Stimulated activated CD4-positive, alpha-beta T cell treated with anti-CD3 and anti-CD28 coated beads, Interleukin-2, amount 100 ng/mL, for 4 hours (primary cell): ENCODE results near the gene NEUROD4.

Experiments
- DNase-seq: peaks from one replicate; pipeline ENCODE4 v3.0.0-alpha.2; 2020; ENCODE audit warnings: low read depth

NEUROD4 gene

DNA sequence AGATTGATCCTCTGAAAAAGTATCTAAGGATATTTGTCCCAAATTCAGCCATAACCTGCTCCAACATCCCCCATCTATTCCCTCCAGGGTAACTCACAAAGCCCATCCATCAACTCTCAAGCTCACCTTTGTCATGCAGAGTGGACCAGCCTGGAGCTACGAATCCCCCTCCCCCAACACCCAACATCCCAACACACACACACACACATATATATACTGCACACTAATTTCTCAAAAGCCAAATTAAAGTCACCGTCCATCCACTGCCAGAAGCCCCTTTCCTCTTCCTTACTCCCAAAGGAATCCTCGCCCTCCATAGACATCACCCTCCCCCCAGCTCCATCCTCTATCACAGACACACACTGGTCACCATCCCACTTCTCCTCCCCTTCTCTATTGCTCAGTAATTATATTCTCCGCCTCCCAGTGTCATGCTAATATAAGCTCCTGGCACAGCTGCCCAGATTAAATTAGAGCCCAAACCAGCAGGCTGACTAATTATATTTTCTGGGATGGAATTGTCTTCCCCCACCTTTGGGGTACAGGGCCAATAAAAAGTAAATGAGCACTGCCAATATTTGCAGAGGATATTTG, 21.7 kb upstream of the NEUROD4 start:
- no peak for DNase-seq

GRCh38 chr12:54998958-54999510, 20.7 kb upstream of the NEUROD4 start:
- DNase-seq, result no peak

DNA sequence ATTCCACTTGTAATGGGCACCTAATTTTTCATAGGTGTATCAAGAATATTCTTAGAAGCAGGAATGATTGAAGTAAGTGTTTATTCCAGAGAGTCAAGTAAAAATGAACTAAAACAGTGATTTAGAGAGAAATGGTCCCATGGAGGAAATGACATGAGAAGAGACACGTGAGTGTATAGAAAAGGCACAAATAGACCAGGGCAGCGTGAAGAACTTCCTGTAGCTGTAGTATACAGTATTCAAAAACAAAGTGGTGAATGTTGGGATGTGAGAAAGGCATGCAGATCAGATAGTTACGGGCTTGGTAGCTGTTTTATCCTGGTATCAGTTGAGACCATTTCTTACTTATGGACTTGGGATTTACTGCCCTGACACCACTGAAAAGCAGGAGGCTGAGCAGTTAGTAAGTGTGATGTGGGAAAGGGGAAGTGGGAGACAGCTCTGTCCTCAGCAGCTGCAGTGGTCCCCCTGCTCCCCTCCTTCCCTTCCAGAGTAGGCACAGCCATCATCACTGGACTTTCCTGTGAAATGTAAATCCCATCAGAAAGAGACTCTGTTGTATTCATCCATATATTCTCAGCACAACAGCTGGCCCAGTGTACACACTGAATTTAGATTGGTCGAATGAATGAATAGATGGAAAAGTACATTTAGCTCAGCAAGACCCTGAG, 18.4 kb upstream of the NEUROD4 start:
- DNase-seq, result no peak

GRCh38 chr12:55002355-55002754, 17.4 kb upstream of the NEUROD4 start:
- DNase-seq, result no peak

GRCh38 chr12:55008944-55009585, 10.7 kb upstream of the NEUROD4 start:
- no peak for DNase-seq

DNA sequence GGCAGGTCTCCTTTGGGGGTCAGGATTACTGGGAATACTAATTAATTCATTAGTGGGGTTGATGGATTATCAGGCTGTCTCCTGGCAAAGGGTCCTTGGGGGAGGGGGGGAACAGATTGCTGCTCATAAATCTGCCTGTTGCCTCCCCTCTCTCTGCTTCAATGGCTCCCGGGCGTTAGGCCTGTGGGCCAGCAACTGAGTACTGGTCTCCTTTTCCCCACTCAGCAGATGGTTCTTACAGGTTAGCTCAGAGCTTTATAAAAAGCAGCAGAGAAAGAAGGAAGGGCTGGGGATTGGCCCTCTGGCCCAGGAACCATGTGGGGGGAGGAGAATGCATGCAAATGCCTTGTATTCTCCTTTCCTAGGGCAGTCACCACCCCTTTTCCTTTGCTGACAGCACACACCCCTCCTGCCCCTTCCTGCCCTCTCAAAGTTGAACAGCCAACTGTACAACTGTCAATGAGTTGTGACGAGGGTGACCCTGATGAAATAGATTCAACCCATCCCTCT, 2.3 kb upstream of the NEUROD4 start:
- no peak for DNase-seq

- DNase-seq, result no peak
These were observed 4.8 kb downstream of the NEUROD4 start for GRCh38 chr12:55024575-55024974.

- DNase-seq, result no peak
These were observed 5.7 kb downstream of the NEUROD4 start for GRCh38 chr12:55025508-55025907.

DNA sequence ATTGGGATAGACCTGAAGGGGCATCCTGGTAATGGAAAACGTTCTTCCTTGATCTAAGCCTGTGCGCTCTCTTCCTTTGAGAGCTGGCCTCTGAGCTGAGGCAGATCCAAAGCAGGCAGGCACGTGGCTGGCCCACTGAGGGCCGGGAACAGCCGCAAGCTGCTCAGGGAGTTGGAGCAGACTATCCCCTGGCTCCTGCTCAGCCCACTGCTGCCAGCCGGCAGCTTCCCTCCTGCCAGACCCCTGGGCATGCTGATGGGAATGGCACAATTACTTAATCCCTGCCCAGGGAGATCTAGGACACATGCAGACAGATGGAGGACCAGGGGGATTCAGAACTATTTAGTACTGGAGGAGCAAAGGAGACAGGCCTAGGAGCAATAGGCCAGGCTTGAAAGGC, 14.4 kb downstream of the NEUROD4 start:
- no peak for DNase-seq

DNA sequence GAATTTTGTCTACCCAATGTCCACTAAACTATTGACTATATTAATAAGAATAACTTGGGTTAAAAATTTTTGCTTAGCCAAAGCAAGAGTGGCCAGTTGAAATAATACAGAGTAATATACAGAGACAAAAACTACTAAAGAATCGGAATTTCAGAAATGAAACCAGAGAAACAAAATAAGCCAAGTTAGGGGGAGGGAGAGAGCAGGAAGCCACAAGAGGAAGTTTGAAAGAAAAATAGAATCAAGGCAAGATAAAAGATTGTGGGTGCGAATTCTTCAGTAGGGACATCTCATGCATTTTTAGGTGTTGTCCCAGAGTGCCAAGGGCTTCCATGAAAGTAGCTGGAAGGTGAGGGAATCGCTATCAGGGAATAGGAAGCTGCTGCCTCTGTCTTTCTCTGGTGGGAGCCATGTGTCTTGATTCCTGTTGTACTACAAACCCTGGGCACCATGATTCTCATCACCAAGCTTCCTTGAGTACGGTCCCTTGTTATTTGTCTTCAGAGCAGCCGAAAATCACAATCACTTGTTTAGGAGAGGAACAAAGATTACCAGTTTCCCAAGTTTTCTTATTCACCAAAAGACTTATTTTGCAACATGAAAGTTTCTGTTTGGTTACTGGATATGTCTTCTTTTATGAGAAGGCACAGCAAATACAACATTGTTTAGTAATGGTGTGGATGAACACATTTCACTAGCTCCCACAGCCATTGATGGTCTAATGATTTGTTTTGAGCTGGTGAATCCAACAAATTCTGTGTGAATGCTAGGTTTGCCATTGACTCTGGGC, 16.7 kb downstream of the NEUROD4 start:
- no peak for DNase-seq

DNA sequence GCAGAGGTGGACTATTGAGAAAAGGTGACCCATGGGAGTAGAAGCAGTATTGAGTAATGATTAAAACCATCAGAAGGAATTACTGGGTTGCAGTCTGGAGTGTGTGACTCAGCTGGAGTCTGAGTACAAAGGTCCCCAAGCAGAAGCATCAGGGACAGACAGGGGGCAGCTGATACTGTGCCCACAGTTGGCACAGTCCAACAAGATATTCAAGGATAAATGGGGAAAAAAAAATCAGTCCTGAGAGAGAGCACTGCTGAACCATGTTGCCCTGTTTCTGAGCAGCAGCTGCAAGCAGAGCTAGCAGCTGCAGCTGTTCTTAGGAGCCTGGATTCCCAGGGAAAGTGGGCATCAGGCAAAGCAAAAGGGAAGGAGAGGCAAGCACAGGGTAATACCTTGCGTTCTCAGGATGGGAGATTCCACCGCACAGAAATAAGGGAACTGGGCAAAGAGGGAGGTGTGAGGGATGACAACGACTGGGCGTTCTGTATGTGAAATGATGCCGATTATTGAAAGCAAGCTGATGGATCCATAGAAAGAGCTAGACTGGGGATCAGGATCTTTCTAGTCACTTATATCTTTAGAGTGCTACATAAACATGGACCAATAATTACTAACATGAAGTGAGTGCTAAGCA, 17.7 kb downstream of the NEUROD4 start:
- no peak for DNase-seq

DNA sequence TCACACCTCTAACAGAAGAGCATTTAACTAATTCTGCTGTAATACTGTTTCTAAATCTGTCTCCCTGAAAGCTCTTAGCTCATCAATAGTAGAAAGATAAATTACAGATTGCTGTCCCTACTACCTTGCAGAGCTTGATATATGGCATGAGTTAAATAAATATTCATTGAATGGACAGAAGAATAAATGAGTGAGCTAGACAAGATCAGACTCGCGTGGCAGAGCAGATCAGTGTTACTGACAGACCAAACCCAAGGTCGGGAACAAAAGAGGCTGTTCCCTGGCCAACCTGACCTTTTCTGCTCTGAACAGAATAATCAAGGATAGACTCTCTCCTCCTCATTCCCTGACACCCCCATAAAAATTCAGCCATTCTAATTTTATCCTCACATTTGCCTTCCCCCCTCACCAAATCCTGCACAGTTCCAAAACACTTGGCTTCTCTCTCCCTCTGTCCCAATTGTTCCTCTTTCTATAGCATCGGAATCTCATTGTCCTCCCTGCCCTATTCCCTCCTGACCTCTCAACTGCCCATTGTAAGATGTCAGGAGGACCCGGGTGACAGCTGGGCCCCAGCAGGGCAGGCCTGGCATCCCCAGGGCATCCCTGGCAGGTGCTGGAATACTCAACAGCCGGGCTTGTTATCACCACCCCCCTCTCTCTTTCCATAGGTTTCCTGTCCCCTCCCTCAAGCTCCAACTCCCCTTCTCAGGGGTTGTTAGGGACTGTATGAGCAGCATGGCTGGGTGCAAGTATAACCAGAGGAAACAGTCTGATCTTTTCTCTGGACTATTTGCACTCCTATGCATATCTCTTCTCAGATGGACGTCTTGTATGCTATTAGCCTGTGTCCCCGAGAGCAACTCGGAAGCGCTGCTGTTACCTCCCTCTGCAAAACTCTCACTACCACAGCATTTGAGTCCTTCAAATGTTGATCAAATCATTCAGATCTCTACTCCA, 19.9 kb downstream of the NEUROD4 start:
- DNase-seq, result no peak

- no peak for DNase-seq
These were observed 21.7 kb downstream of the NEUROD4 start for GRCh38 chr12:55041345-55042055.

- no peak for DNase-seq
These were observed 23.8 kb downstream of the NEUROD4 start for GRCh38 chr12:55043542-55043941.

DNA sequence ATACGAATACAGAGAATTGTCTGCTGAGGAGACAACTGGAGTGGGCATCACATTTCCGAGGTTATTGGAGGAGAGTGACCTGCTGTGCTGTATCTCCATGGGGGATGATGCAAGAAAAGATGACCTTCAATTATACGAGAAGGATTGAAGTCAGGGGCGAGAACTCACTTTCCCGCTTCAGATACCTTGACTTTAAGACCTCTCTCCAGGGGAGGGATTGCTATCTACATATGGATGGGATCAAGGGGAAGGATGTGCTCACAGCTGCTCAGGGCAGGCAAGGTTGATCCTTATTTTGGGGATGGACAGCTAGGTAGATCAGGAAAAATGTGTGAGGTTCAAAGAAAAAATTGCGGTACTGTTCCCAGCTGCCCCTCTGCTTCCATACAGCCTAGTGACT, 24.4 kb downstream of the NEUROD4 start:
- DNase-seq, result no peak

GRCh38 chr12:55049676-55050075, 29.9 kb downstream of the NEUROD4 start:
- no peak for DNase-seq

DNA sequence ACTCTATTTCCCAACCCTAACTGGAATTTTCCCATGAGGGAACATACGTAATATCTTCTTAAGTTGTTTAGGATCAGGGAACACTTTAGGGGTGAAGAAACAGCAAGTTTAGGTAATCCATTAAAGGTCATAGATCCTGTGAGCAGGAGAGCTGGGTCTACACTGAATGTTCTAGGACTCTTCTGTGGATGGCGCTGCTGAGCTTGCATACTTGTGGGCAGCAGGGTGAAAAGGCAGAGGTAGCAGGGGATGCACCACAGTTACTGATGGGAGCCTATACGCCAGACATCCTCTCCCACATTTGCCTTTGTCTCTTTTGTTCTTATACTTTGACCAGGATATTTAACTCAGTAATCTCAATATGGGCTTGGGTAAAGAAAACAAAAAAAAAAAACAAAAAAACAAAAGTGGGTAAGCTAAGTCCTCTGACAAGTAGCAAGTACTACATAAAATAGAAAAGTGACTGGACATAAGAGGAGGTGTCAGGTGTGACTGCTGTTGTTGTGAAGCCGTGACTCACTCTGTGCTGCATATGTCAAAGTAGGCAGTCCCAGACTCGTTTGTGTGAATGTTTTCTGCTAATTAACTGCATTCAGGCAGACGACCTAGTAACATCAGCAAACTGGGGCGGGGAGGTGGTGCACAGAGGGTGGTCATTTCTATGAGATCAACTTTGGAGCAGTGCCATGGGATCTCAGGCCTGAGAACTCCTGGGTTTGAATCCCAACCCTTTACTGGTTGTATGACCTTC, 31.6 kb downstream of the NEUROD4 start:
- no peak for DNase-seq

- DNase-seq, result no peak
These were observed 37.7 kb downstream of the NEUROD4 start for GRCh38 chr12:55057481-55057880.

DNA sequence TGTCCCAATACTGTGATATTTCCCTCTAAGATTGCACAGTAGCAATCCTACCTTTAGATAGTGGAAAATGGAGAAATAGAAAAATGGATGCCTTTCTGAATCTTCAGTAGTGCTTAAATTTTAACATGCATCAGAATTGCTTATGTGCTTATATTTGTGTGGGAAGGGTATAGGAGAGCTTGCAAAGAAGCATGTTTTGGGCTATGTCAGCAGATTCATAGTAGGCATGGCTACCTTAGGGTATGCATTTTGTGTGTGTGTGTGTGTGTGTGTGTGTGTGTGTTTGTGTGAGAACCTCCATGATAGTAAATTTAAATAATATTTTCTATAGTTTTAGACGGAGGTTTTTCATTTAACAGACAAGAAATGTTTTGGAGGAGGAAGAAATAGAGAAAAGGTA, 38.3 kb downstream of the NEUROD4 start:
- DNase-seq, result no peak
